ENCODE measurements around the gene DCAF7. TPM values are rescaled to one million over a fixed set of nuclear protein-coding genes. Genes with fewer than 3 reads are reported as not detected.

The DCAF7 gene
- total RNA-seq, 1 experiment from 2014 or later, result 144 TPM

DNA sequence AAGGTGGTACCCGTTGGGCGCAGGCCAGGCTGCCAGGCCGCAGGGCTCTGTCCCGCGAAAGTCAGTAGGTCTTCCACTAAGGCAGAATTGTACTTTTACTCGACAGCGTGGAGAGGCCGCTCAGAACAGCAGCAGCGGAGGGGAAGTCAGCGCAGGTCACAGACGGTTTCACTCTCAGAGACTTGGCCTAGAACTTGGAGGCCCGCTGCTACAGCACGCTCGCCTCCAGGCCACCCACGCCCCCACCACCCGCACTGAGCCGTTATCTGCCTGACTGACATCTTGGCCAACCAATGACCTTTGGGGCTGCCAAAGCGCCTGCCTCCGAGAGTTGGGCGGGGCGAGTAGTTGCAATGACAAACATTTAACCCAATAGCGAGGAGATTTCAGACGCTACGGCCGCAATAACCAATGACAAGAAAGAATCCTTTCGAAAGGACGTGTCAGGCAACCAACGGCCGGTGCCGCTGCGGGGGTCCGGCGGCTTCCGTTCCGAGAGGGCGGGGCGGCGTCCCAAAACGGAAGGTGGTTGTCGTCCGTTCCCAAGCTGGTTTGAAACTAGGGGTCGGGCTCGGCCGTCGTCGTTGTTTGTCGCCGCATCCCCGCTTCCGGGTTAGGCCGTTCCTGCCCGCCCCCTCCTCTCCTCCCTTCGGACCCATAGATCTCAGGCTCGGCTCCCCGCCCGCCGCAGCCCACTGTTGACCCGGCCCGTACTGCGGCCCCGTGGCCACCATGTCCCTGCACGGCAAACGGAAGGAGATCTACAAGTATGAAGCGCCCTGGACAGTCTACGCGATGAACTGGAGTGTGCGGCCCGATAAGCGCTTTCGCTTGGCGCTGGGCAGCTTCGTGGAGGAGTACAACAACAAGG is at the start of gene DCAF7 (continued):
- TF ChIP-seq, protein P1, sequence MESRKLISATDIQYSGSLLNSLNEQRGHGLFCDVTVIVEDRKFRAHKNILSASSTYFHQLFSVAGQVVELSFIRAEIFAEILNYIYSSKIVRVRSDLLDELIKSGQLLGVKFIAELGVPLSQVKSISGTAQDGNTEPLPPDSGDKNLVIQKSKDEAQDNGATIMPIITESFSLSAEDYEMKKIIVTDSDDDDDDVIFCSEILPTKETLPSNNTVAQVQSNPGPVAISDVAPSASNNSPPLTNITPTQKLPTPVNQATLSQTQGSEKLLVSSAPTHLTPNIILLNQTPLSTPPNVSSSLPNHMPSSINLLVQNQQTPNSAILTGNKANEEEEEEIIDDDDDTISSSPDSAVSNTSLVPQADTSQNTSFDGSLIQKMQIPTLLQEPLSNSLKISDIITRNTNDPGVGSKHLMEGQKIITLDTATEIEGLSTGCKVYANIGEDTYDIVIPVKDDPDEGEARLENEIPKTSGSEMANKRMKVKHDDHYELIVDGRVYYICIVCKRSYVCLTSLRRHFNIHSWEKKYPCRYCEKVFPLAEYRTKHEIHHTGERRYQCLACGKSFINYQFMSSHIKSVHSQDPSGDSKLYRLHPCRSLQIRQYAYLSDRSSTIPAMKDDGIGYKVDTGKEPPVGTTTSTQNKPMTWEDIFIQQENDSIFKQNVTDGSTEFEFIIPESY (IDR thresholded peaks at IDR 0.05; ENCODE audit: extremely low read depth, insufficient replicate concordance, low read length), result peak; percentile 57
- TF ChIP-seq ZNF274 (IDR thresholded peaks at IDR 0.05; ENCODE audit: low read depth, low read length), result no peak
- TF ChIP-seq, protein P2, sequence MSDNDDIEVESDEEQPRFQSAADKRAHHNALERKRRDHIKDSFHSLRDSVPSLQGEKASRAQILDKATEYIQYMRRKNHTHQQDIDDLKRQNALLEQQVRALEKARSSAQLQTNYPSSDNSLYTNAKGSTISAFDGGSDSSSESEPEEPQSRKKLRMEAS (IDR thresholded peaks at IDR 0.05), result peak; percentile 89
- TF ChIP-seq TCF7L2 (IDR thresholded peaks at IDR 0.05; ENCODE audit: borderline replicate concordance, extremely low read depth, insufficient read depth, insufficient read length), result no peak
- peak; percentile 100 for TF ChIP-seq SP1 (IDR thresholded peaks at IDR 0.05; ENCODE audit: low read depth)
- TF ChIP-seq CBX3 (IDR thresholded peaks at IDR 0.05; ENCODE audit: low read depth), result no peak

DNA sequence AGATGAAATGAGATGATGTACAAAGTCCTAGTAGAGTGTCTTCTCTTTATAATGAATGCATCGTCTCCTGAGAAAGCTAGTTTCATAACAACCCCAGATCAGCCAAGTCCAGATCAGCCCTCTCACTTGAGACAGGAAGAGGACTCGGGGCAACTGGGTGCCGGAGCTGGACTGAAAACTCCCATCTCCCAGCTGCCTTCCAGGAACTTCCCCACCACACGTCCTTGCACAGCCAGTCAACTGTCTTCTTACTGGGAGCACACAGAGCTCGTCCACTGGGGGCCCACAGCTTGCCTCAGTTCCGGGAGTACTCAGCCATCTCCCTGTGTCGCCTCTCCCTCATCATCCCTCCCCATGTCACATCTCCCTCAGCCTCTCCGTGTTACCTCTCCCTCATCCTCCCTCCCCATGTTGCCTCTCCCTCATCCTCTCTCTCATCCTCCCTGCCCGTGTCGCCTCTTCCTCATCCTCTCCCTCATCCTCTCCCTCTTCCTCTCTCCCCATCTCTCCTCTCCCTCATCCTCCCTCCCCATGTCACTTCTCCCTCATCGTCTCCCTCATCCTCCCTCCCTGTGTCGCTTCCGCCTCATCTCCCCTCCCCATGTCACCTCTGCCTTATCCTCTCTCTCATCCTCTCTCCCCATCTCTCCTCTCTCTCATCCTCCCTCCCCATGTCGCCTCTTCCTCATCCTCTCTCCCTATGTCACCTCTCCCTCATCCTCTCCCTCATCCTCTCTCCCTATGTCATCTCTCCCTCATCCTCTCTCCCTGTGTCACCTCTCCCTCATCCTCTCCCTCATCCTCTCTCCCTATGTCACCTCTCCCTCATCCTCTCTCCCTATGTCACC is 49.5 kb upstream of the DCAF7 start:
- H3K9me3 ChIP-seq (ENCODE audit: control insufficient read depth in 1 of 2, insufficient read depth in 1 of 2, low read depth in 1 of 2, low read length in 2 of 2), result peaks cover 0 to 8% of the 10 kb centered on the region in 2 experiments; a peak in 1 of 4 replicates

More for the DNA sequence above, 49.5 kb upstream of the DCAF7 start:
- ChIA-PET RAD21 (ENCODE audit: low non-redundant PET in 1 of 2, low total read pairs in 2 of 2, uncharacterized antibody in 2 of 2, unreplicated experiment in 2 of 2) (no interaction called here), POLR2A (no interaction called here), CTCF (no interaction called here)
- Histone ChIP-seq H3K27me3 (ENCODE audit: insufficient read depth, low read length) (peaks cover 29% of the 10 kb centered on the region), H3K27ac (ENCODE audit: low read depth, low read length) (no peak overlapping the region), H3K36me3 (ENCODE audit: control insufficient read depth in 1 of 2, insufficient read depth in 2 of 2, low read length in 2 of 2) (no peaks in the 10 kb centered on the region), H3K4me1 (ENCODE audit: control insufficient read depth in 1 of 2, insufficient read depth in 2 of 2, low read length in 2 of 2) (no peaks in the 10 kb centered on the region), H3K4me2 (ENCODE audit: low read length) (no peak overlapping the region), H2AFZ (ENCODE audit: low read depth, low read length, poor library complexity, severe bottlenecking) (no peak overlapping the region), H3K9me2 (ENCODE audit: insufficient read depth) (no peaks in the 10 kb centered on the region), H3K79me2 (ENCODE audit: insufficient read depth, low read length) (no peaks in the 10 kb centered on the region), H4K20me1 (ENCODE audit: insufficient read depth) (no peaks in the 10 kb centered on the region), H3K4me3 (replicated peaks in 1 of 2; ENCODE audit: low read depth in 1 of 2, low read length in 2 of 2) (no peak overlapping the region), H3K9ac (ENCODE audit: low read length) (no peak overlapping the region)
- TF ChIP-seq FOSL1 (IDR thresholded peaks at IDR 0.05; ENCODE audit: low read depth), result no peak
- ATAC-seq, result no peak
- intact Hi-C loops (cut with micrococcal nuclease), result no loop called here
- BruUV-seq (replicated peaks), result no TSS peak
- no peak for DNase-seq (ENCODE audit: low read depth, low spot score)
